HEK293 (cell line): ENCODE results near the gene APBB2.

Experiments
- CTCF ChIA-PET: fragments of 350-600 bp; formaldehyde crosslinking; extraction: SDS; loops from one replicate; lab custom pipeline; 2021; ENCODE audit warnings: antibody characterized with exemption; lab: Yijun Ruan, JAX
- POLR2A ChIA-PET: fragments of 300-600 bp; formaldehyde crosslinking; extraction: SDS; loops from one replicate; lab custom pipeline; 2020; ENCODE audit warnings: antibody characterized with exemption, inconsistent platforms; lab: Yijun Ruan, JAX
- H3K27ac ChIP-seq: fragments of 200-500 bp; sonication (Bioruptor generic); 2 replicates; pipeline ENCODE4 v1.5.1; 2014; ENCODE audit warnings: low read depth, low read length, control low read depth, inconsistent platforms; ENCODE audit errors: extremely low read depth
- H3K36me3 ChIP-seq, 2 experiments: fragments of 200-500 bp in 1 of 2; sonication (Bioruptor generic) in 1 of 2; 1 replicate in 1 of 2; 2 replicates in 1 of 2; pipeline ENCODE4 v1.5.1; 2014 to 2017; ENCODE audit warnings: inconsistent platforms in 2 of 2, low read length in 2 of 2; ENCODE audit not compliant: control insufficient read depth in 2 of 2, insufficient read depth in 1 of 2
- H3K4me1 ChIP-seq: fragments of 200-500 bp; sonication (Bioruptor generic); 2 replicates; pipeline ENCODE4 v1.5.1; 2014; ENCODE audit warnings: mild to moderate bottlenecking, low read length, inconsistent platforms; ENCODE audit not compliant: control insufficient read depth, insufficient read depth
- H3K4me3 ChIP-seq: 2 replicates; pipeline ENCODE4 v1.5.1; 2011; ENCODE audit warnings: low read depth, mild to moderate bottlenecking, control low read depth, low read length, moderate library complexity
- H3K9me3 ChIP-seq: fragments of 200-500 bp; sonication (Bioruptor generic); 2 replicates; pipeline ENCODE4 v1.5.1; 2014; ENCODE audit warnings: low read depth, low read length, inconsistent platforms; ENCODE audit not compliant: control insufficient read depth, insufficient read depth
- BCL11B ChIP-seq: fragments of 450-650 bp; formaldehyde crosslinking; IDR thresholded peaks from 2 replicates; pipeline ENCODE4 v1.5.1; 2016; ENCODE audit warnings: low read depth, missing biosample characterization, missing genetic modification characterization
- ELK4 ChIP-seq: IDR thresholded peaks from 2 replicates; pipeline ENCODE4 v1.6.1; 2011; ENCODE audit warnings: mild to moderate bottlenecking, low read depth, low read length, borderline replicate concordance
- HOXA7 ChIP-seq: sonication (generic); formaldehyde crosslinking; IDR thresholded peaks from 2 replicates; pipeline ENCODE4 v1.8.1; 2022; ENCODE audit warnings: missing genetic modification reagents, borderline replicate concordance
- YY2 ChIP-seq: fragments of 450-650 bp; formaldehyde crosslinking; IDR thresholded peaks from 2 replicates; pipeline ENCODE4 v1.5.1; 2016; ENCODE audit warnings: missing biosample characterization, missing genetic modification characterization
- ZIC2 ChIP-seq: fragments of 450-650 bp; formaldehyde crosslinking; IDR thresholded peaks from 2 replicates; pipeline ENCODE4 v1.5.1; 2016; ENCODE audit warnings: missing biosample characterization, missing genetic modification characterization
- ZNF133 ChIP-seq: fragments of 450-650 bp; formaldehyde crosslinking; IDR thresholded peaks from 2 replicates; pipeline ENCODE4 v1.5.1; 2016; ENCODE audit warnings: missing biosample characterization, missing genetic modification characterization
- ZNF157 ChIP-seq: fragments of 450-650 bp; formaldehyde crosslinking; IDR thresholded peaks from 2 replicates; pipeline ENCODE4 v1.5.1; 2016; ENCODE audit warnings: missing biosample characterization, missing genetic modification characterization
- ZNF214 ChIP-seq: fragments of 450-650 bp; formaldehyde crosslinking; IDR thresholded peaks from 2 replicates; pipeline ENCODE4 v1.5.1; 2017; ENCODE audit warnings: missing biosample characterization, mild to moderate bottlenecking, missing genetic modification characterization, borderline replicate concordance
- ZNF239 ChIP-seq: fragments of 450-650 bp; formaldehyde crosslinking; IDR thresholded peaks from 2 replicates; pipeline ENCODE4 v1.5.1; 2016; ENCODE audit warnings: missing biosample characterization, missing genetic modification characterization
- ZNF266 ChIP-seq: fragments of 450-650 bp; formaldehyde crosslinking; IDR thresholded peaks from 2 replicates; pipeline ENCODE4 v1.5.1; 2016; ENCODE audit warnings: missing biosample characterization, missing genetic modification characterization, low read depth
- ZNF394 ChIP-seq: fragments of 450-650 bp; formaldehyde crosslinking; IDR thresholded peaks from 2 replicates; pipeline ENCODE4 v1.5.1; 2016; ENCODE audit warnings: missing biosample characterization, missing genetic modification characterization, mild to moderate bottlenecking, moderate library complexity, borderline replicate concordance
- ZNF473 ChIP-seq: fragments of 450-650 bp; formaldehyde crosslinking; IDR thresholded peaks from 2 replicates; pipeline ENCODE4 v1.5.1; 2017; ENCODE audit warnings: missing biosample characterization, missing genetic modification characterization
- ZNF510 ChIP-seq: fragments of 450-650 bp; formaldehyde crosslinking; IDR thresholded peaks from 2 replicates; pipeline ENCODE4 v1.5.1; 2018; ENCODE audit warnings: mild to moderate bottlenecking, missing genetic modification characterization, missing biosample characterization; ENCODE audit not compliant: insufficient replicate concordance
- ZNF529 ChIP-seq: fragments of 450-650 bp; formaldehyde crosslinking; IDR thresholded peaks from 2 replicates; pipeline ENCODE4 v1.5.1; 2017; ENCODE audit warnings: missing genetic modification characterization, missing biosample characterization; ENCODE audit not compliant: insufficient replicate concordance
- ZNF561 ChIP-seq: fragments of 450-650 bp; IDR thresholded peaks from 2 replicates; pipeline ENCODE4 v1.5.1; 2018; ENCODE audit warnings: missing biosample characterization, missing genetic modification characterization, borderline replicate concordance
- ZNF585B ChIP-seq: fragments of 450-650 bp; formaldehyde crosslinking; IDR thresholded peaks from 2 replicates; pipeline ENCODE4 v1.5.1; 2016; ENCODE audit warnings: missing biosample characterization, missing genetic modification characterization
- ZNF645 ChIP-seq: fragments of 450-650 bp; formaldehyde crosslinking; IDR thresholded peaks from 2 replicates; pipeline ENCODE4; 2016; ENCODE audit warnings: missing biosample characterization, missing genetic modification characterization
- ZNF792 ChIP-seq: fragments of 450-650 bp; formaldehyde crosslinking; IDR thresholded peaks from 2 replicates; pipeline ENCODE4 v1.5.1; 2016; ENCODE audit warnings: missing biosample characterization, missing genetic modification characterization
- ZSCAN16 ChIP-seq: fragments of 450-650 bp; formaldehyde crosslinking; IDR thresholded peaks from 2 replicates; pipeline ENCODE4 v1.5.1; 2016; ENCODE audit warnings: missing biosample characterization, missing genetic modification characterization
- TF ChIP-seq, protein P1 (sequence below): fragments of 450-650 bp; formaldehyde crosslinking; conservative IDR thresholded peaks from 2 replicates; pipeline ENCODE4 v1.5.1; 2016; ENCODE audit warnings: low read depth, missing biosample characterization, missing genetic modification characterization
- TF ChIP-seq, protein P2 (sequence below): fragments of 450-650 bp; formaldehyde crosslinking; IDR thresholded peaks from 2 replicates; pipeline ENCODE4 v1.5.1; 2016; ENCODE audit warnings: missing biosample characterization, missing genetic modification characterization

APBB2 gene

DNA sequence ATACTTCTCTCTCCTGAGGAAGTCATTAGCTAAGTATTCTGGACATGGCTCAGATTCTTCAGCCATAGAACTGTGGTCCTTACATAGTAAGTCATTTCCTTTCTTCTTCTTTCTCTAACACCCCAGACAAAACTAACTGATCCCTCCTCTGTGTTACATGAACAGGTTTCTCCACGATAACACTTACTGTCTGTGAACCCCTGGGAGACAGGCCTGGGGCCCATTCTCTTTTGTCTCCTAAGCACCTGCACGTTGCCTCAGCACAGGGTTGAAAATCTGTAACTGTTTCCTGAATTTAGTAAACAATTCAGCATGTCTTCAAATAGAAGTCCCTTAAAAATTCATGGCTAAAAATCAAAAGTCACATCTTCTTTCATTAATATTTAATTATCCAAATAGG is 24.7 kb downstream of the APBB2 start:
- no peak overlapping the region for H3K4me3 ChIP-seq
- TF ChIP-seq ZNF561 (tag by site-specific recombination), result no peak
- no peak for TF ChIP-seq ZNF510 (tag by site-specific recombination)
- no peak for TF ChIP-seq ZNF585B (tag by site-specific recombination)
- TF ChIP-seq ZNF157 (tag by site-specific recombination), result no peak
- no peak for TF ChIP-seq ZNF529 (tag by site-specific recombination)
- TF ChIP-seq HOXA7 (CRISPR knock-in tag), result no peak
- TF ChIP-seq ZSCAN16 (tag by site-specific recombination), result no peak
- no peak for TF ChIP-seq ZNF792
- TF ChIP-seq ZIC2, result no peak
- TF ChIP-seq ELK4, result no peak
- H3K36me3 ChIP-seq, result no peaks in the 10 kb centered on the region
- no peak overlapping the region for H3K27ac ChIP-seq
- ChIA-PET CTCF (interaction anchor here (0.5 kb wide), 1 partner anchor 885 kb away, joined by 4 read pairs; no protein-coding TSS in a partner anchor), POLR2A (no interaction called here)
- H3K4me1 ChIP-seq, result peaks cover 12% of the 10 kb centered on the region
- no peaks in the 10 kb centered on the region for H3K9me3 ChIP-seq

- ChIA-PET CTCF (interaction anchor here (0.5 to 0.7 kb wide), 2 partner anchors 272 to 884 kb away, joined by 4 read pairs; no protein-coding TSS in a partner anchor), POLR2A (no interaction called here)
- H3K9me3 ChIP-seq, result no peaks in the 10 kb centered on the region
- H3K27ac ChIP-seq, result no peak overlapping the region
- H3K36me3 ChIP-seq, result no peaks in the 10 kb centered on the region
- TF ChIP-seq YY2 (tag by site-specific recombination) (no peak), BCL11B (tag by site-specific recombination) (no peak), ZNF394 (tag by site-specific recombination) (no peak), ZIC2 (no peak), ZNF266 (no peak), ZNF214 (tag by site-specific recombination) (no peak), ZNF645 (tag by site-specific recombination) (no peak), ZNF239 (tag by site-specific recombination) (no peak), ZNF133 (tag by site-specific recombination) (no peak), ZNF473 (no peak), ZNF529 (tag by site-specific recombination) (no peak)
- TF ChIP-seq, protein P1, sequence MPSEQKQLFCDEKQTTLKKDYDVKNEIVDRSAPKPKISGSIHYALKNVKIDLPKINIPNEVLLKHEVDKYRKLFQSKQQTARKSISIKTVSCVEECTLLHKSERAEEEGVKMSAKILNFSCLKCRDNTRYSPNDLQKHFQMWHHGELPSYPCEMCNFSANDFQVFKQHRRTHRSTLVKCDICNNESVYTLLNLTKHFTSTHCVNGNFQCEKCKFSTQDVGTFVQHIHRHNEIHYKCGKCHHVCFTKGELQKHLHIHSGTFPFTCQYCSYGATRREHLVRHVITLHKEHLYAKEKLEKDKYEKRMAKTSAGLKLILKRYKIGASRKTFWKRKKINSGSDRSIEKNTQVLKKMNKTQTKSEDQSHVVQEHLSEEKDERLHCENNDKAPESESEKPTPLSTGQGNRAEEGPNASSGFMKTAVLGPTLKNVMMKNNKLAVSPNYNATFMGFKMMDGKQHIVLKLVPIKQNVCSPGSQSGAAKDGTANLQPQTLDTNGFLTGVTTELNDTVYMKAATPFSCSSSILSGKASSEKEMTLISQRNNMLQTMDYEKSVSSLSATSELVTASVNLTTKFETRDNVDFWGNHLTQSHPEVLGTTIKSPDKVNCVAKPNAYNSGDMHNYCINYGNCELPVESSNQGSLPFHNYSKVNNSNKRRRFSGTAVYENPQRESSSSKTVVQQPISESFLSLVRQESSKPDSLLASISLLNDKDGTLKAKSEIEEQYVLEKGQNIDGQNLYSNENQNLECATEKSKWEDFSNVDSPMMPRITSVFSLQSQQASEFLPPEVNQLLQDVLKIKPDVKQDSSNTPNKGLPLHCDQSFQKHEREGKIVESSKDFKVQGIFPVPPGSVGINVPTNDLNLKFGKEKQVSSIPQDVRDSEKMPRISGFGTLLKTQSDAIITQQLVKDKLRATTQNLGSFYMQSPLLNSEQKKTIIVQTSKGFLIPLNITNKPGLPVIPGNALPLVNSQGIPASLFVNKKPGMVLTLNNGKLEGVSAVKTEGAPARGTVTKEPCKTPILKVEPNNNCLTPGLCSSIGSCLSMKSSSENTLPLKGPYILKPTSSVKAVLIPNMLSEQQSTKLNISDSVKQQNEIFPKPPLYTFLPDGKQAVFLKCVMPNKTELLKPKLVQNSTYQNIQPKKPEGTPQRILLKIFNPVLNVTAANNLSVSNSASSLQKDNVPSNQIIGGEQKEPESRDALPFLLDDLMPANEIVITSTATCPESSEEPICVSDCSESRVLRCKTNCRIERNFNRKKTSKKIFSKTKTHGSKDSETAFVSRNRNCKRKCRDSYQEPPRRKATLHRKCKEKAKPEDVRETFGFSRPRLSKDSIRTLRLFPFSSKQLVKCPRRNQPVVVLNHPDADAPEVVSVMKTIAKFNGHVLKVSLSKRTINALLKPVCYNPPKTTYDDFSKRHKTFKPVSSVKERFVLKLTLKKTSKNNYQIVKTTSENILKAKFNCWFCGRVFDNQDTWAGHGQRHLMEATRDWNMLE, result no peak
- TF ChIP-seq, protein P2, sequence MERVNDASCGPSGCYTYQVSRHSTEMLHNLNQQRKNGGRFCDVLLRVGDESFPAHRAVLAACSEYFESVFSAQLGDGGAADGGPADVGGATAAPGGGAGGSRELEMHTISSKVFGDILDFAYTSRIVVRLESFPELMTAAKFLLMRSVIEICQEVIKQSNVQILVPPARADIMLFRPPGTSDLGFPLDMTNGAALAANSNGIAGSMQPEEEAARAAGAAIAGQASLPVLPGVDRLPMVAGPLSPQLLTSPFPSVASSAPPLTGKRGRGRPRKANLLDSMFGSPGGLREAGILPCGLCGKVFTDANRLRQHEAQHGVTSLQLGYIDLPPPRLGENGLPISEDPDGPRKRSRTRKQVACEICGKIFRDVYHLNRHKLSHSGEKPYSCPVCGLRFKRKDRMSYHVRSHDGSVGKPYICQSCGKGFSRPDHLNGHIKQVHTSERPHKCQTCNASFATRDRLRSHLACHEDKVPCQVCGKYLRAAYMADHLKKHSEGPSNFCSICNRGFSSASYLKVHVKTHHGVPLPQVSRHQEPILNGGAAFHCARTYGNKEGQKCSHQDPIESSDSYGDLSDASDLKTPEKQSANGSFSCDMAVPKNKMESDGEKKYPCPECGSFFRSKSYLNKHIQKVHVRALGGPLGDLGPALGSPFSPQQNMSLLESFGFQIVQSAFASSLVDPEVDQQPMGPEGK (tag by site-specific recombination), result no peak
- TF ChIP-seq, all 188 proteins: peak for 0
- H3K4me1 ChIP-seq, result peaks cover 12% of the 10 kb centered on the region
- H3K4me3 ChIP-seq, result no peak overlapping the region
Observed at GRCh38 chr4:41189076-41189475, 25.3 kb downstream of the APBB2 start.
